Stimulated activated CD8-positive, alpha-beta memory T cell treated with anti-CD3 and anti-CD28 coated beads, Interleukin-12 subunit alpha, Interleukin-12 subunit beta, amount 100 ng/mL, for 24 hours (primary cell): ENCODE results near the gene MRPL33.

Experiments
- DNase-seq: peaks from one replicate; pipeline ENCODE4 v3.0.0-alpha.2; 2020; ENCODE audit errors: extremely low read depth

Gene MRPL33

DNA sequence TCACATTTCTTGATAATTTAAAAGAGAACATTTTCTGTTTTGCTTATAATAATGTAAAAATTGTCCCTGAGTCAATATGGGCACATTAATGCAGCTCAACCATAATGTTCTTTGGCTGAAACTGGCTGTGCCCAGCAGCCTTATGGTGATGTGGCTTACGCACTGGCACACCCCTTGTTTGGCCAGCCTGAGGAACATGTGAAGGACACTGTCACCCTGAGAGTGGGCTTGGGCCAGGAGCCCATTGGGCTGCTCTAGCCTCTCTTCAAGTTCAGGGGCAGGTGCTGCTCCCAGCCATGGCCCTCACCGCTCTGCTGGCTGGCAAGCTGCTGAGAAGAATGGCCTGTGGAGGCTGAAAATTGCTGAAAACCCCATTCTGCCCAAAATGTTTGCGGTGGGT is 37.5 kb downstream of the MRPL33 start:
- no peak for DNase-seq

DNA sequence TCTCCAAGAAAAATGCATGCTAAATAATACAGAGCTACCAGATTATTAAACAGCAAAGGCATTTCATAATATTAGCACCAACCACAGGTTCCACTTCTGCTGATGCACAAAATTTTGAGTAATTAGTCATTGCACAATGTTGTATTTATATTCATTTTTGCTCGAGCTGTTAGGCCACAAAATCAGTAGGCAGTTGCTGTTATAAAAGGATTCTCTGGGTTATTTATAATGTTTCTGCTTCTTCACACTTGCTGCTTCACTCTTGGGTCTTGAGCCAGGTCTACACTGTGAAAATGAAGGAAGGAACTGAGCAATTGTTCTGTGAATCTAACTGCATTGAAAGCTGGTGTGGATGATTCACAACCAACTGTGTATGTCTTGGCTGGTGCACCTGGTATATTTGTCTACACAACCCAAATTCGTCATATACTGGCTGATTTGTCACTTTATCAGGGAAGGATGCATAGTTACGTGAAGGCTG is 38.3 kb downstream of the MRPL33 start:
- DNase-seq = no peak

DNA sequence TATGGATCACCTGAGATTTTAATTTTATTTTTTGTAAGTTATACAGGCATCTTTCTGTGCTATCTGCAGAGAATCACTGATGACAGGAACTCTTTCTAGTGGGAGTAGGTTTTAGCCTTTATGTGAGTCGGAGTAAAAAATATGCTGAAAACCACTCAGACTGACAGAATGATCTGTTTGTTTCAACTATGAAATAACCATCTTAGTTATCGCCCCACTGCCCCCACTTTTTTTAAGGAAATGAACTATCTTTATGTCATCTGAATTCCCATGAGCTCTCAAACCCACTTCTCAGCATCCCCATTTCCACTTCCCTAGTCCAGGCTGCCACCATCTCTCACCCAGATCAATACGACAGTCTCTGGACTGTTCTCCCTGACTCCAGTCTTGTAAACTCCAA is 38.9 kb downstream of the MRPL33 start:
- DNase-seq = no peak

DNA sequence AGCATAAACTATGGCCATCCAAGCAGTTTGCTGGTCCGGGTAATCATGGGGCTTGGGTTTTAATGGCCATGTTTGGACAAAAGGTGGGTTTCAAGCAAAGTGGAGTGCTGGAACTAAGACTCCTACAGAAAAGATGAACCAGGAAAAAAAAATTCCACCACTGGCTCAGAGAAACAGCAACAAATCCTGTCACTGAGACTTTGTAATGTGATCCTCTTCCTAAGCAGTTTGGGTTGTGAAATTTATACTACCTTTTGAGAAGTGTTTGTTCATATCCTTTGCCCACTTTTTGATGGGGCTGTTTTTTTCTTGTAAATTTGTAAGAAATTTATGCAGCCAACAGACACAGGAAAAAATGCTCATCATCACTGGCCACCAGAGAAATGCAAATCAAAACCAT is 40.2 kb downstream of the MRPL33 start:
- no peak for DNase-seq

DNA sequence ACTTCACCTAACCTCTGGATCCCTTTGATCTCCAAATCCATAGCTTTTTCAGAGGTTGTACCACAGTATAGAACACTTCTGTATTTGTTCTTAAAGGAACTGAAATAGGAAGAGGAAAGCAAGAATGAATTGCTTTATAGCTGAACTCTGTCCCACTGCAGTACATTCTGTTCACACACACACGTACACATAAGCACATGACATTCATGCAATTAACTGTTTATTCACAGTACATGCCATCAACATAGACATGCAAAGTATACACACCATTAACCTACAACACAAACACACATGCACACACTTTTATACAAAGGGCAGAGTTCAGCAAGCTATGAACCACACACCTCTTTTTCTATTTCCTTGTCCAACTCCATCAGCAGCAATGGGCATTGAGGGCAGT is 43.2 kb downstream of the MRPL33 start:
- DNase-seq = no peak

DNA sequence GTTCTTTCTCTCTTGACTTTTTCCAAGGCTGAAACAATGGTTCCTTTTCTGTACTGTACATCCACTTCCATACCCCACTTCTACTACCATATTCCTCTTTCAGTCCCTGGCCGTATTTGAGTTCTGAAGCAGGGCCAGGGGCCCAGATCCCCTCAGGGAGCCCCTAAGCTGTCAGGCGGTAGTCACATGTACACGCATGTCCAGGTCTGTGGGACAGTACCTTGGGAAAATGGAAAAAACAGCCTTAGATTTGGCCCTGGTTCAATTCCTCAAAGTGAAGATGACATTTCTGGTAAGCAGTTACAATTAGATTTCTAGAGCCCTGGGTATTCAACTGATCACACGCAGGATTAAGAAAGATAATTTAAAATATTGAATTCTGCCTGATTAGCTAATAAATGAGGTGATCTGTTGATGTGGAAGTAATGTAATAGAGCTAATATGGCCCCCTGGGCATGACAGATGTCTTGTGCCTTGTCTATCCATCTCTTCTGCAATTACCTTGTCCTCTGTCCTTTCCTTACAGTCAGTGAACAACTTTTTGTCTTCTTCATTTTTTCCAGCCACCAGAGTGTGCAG is 44.4 kb downstream of the MRPL33 start:
- no peak for DNase-seq

DNA sequence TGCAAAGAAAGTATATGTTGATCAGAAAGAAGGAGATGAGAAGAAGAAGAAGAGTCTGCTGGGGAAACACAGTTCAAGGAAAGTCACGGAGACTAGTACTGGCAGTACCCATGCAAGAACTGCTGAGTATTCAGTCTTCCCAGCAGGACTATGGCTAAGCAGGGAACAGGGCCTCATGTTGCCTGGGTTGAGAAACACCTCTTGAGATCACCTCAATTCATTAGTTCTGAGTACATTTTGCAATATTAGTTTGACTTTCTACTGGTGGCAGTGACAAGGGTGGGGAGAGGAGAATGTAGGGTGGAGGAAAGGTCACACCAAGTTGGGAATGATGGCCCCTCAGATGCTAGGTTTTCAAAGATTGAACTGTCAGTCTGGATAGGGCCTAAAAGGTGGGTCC is 50.5 kb downstream of the MRPL33 start:
- no peak for DNase-seq

DNA sequence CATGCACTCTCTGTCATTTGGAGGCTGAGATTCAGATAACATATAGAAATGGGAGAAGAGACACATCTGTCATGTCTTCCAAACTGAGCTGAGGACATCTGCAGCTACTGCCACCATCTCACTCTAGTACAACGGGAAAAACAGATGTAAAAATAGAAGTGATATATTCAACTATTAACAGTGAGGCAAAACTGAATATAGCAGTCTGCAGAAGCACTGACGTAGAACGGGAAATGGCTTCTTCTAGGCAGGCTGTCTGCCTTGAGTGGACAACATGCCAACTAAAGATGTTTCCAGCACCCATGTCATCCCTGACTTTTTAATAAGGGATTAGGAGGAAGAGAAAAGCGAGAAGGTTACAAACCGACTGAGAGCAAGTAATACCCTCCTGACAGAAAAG is 51.6 kb downstream of the MRPL33 start:
- DNase-seq = no peak

DNA sequence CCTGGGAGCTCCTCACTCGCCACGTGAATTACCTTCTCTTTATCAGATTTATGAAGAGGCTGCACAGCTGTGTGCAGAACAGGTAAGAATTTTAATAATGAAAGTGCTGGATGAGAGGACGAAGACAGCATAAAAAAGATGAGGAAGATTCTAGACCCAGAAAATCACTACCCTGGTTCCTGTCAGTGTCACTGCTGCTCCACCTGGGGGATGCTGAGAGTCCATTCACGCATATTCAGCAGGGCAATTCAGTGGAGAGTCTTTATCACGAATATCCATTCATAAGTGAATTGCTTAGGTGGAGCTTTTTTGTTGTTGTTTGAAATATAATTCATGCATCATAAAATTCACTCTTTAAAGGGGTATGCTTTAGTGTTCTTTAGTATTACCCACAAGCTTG is 52.0 kb downstream of the MRPL33 start:
- DNase-seq = no peak

DNA sequence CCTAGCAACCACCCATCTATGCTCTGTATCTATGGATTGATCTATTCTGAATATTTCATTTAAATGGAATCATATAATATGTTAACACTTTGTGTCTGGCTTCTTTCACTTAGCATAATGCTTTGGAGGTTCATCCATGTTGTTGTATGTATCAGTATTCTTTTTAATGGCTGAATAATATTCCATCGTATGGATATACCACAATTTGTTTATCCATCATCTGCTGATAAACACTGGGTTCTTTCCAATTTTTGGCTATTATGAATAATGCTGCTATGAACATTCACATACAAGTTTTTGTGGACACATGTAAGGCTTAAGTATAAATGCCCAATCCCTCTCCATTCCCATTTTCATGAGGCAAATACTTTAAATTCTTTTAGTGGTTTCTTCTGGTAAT is 52.9 kb downstream of the MRPL33 start:
- no peak for DNase-seq

DNA sequence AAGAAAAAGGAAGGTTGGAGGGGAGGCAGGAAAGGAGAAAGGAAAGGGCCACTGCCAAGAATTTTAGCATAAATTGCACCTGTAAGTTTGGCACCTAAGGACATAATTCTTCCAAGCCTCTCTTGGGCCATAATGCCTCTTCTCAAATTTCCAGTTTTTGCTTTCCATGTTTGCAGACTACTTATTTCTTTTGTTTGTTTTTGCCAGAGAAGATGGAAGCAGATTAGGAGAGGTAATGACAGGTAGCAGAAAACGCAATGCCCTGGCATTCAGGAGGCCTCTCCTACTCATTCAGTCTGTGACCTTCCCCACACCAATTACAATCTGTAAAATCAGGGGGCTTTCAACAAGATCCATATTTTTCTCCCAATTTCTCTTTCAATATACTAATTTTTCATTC is 56.8 kb downstream of the MRPL33 start:
- no peak for DNase-seq
